ENCODE measurements around the gene TECRL.

DNA sequence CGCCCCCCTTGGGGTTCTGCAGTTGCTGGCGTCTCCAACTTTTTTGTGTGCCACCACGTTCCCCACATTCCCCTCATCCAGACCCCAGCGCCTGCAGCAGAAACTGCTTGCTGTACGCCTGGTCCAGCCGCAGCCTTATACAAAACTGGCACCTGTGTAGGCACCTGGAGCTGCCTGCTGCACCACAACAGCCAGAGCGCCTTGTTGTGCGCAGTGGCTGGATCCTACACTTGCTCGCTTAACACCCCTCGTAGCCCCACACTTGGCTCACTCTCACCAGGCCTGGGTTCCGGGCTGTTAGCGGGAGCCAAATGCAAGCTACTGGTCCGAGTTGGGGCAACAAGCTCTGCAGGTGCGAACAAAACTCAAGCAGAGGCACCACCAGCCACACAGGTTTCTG is 136.8 kb downstream of the TECRL start:
- TF ChIP-seq POLR2A (IDR thresholded peaks at IDR 0.05), result no peak
- TF ChIP-seq, protein P1, sequence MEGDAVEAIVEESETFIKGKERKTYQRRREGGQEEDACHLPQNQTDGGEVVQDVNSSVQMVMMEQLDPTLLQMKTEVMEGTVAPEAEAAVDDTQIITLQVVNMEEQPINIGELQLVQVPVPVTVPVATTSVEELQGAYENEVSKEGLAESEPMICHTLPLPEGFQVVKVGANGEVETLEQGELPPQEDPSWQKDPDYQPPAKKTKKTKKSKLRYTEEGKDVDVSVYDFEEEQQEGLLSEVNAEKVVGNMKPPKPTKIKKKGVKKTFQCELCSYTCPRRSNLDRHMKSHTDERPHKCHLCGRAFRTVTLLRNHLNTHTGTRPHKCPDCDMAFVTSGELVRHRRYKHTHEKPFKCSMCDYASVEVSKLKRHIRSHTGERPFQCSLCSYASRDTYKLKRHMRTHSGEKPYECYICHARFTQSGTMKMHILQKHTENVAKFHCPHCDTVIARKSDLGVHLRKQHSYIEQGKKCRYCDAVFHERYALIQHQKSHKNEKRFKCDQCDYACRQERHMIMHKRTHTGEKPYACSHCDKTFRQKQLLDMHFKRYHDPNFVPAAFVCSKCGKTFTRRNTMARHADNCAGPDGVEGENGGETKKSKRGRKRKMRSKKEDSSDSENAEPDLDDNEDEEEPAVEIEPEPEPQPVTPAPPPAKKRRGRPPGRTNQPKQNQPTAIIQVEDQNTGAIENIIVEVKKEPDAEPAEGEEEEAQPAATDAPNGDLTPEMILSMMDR (IDR thresholded peaks at IDR 0.05 in 8 of 11, conservative IDR thresholded peaks at IDR 0.05 in 3 of 11), result no peak
- no peak for TF ChIP-seq POLR2AphosphoS5 (IDR thresholded peaks at IDR 0.05)

Measured in spleen (tissue), 7 donors.